Dendritic cell treated with granulocyte-macrophage colony-stimulating factor and Interleukin-4, amounts not matched to agents 40 ng/mL and 50 ng/mL, for 4 days (primary cell): ENCODE results near the gene GPR78.

Experiments used
- H3K27ac Mint-ChIP-seq: one replicate; pipeline ENCODE4 v1.8.0; 2022; ENCODE audit warnings: mild to moderate bottlenecking, mixed read lengths
- H3K27me3 Mint-ChIP-seq: one replicate; pipeline ENCODE4 v1.8.0; 2022; ENCODE audit warnings: mild to moderate bottlenecking, mixed read lengths
- H3K36me3 Mint-ChIP-seq: one replicate; pipeline ENCODE4 v1.8.0; 2022; ENCODE audit warnings: low read depth, mixed read lengths
- H3K4me1 Mint-ChIP-seq: one replicate; pipeline ENCODE4 v1.8.0; 2022; ENCODE audit warnings: low read depth, mixed read lengths
- H3K4me3 Mint-ChIP-seq: one replicate; pipeline ENCODE4 v1.8.0; 2022; ENCODE audit warnings: mild to moderate bottlenecking, moderate library complexity, mixed read lengths
- H3K9me3 Mint-ChIP-seq: one replicate; pipeline ENCODE4 v1.8.0; 2022; ENCODE audit warnings: mixed read lengths
- intact Hi-C: fragments of 100-400 bp; cut with micrococcal nuclease; formaldehyde crosslinking; loops from one replicate; pipeline ENCODE4 v1.15.0; 2022

Gene GPR78

DNA sequence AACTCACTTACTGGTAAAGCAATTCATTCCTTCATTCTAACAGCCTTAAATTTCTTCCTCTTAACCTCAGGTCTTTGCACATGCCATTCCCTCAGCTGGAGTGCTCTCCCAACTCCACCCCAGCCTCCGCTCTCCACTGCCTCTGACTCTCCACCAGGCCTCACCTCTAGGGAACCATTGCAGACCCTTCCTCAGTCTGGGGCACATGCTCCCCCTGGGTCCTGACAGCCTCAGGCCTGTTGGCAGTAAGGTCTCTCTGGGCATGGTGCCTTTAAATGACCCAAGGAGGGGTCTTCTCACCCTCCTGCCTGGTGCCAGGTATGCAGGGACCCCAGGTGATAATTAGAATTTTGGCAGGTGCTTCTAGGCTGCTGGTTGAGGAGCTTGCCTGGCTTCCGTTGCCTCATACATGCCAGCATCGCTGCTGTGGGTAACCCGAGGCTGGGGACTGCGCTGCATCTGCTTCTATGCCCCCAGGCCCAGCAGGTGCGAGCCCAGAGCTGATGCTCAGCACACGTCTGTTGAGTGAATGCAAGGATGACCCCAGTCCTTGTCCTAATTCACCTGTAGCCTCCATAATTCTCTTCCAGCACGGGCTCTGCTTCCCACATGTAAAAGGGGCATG lies 27.5 kb upstream of the GPR78 start:
- Mint-ChIP-seq H3K36me3 (no peaks in the 10 kb centered on the region), H3K4me1 (peaks cover under 1% of the 10 kb centered on the region), H3K27ac (no peak overlapping the region), H3K9me3 (no peaks in the 10 kb centered on the region), H3K4me3 (no peak overlapping the region), H3K27me3 (peaks cover 2% of the 10 kb centered on the region)
- intact Hi-C loops = no loop called here

- intact Hi-C loops = no loop called here
- Mint-ChIP-seq H3K27me3 (peaks cover 2% of the 10 kb centered on the region), H3K9me3 (no peaks in the 10 kb centered on the region), H3K4me1 (no peaks in the 10 kb centered on the region), H3K27ac (no peak overlapping the region), H3K36me3 (no peaks in the 10 kb centered on the region), H3K4me3 (no peak overlapping the region)
Observed at GRCh38 chr4:8553216-8553615, 27.0 kb upstream of the GPR78 start.

GRCh38 chr4:8553991-8554405 lies 26.2 kb upstream of the GPR78 start:
- Mint-ChIP-seq H3K4me3 (no peak overlapping the region), H3K9me3 (no peaks in the 10 kb centered on the region), H3K4me1 (no peaks in the 10 kb centered on the region), H3K27ac (no peak overlapping the region), H3K27me3 (peaks cover 2% of the 10 kb centered on the region), H3K36me3 (no peaks in the 10 kb centered on the region)
- intact Hi-C loops = no loop called here

- Mint-ChIP-seq H3K4me1 (no peaks in the 10 kb centered on the region), H3K36me3 (no peaks in the 10 kb centered on the region), H3K27me3 (peaks cover 2% of the 10 kb centered on the region), H3K9me3 (no peaks in the 10 kb centered on the region), H3K27ac (no peak overlapping the region), H3K4me3 (no peak overlapping the region)
- intact Hi-C loops = no loop called here
Observed at GRCh38 chr4:8554555-8555100, 25.6 kb upstream of the GPR78 start.

DNA sequence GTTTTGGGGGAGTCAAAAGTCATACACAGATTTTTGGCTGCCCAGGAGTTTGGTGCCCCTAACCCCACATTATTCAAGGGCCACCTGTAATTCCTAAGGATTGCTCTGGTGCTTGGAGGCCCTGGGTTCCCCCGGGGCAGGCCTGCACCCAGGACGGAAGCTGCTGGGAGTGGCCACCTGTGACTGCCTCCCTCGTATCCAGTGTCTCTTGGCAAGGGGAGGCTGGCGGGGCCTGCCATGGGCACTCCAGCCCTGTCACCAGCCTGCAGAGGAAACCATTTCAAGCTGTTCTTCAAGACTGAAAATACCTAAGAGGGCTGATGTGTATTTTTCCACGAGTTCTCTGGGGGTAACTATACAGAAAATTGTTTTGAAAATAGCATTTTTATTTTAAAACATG lies 24.5 kb upstream of the GPR78 start:
- Mint-ChIP-seq H3K4me1 (no peaks in the 10 kb centered on the region), H3K9me3 (no peaks in the 10 kb centered on the region), H3K27ac (no peak overlapping the region), H3K4me3 (no peak overlapping the region), H3K27me3 (peaks cover 2% of the 10 kb centered on the region), H3K36me3 (no peaks in the 10 kb centered on the region)
- intact Hi-C loops = no loop called here

DNA sequence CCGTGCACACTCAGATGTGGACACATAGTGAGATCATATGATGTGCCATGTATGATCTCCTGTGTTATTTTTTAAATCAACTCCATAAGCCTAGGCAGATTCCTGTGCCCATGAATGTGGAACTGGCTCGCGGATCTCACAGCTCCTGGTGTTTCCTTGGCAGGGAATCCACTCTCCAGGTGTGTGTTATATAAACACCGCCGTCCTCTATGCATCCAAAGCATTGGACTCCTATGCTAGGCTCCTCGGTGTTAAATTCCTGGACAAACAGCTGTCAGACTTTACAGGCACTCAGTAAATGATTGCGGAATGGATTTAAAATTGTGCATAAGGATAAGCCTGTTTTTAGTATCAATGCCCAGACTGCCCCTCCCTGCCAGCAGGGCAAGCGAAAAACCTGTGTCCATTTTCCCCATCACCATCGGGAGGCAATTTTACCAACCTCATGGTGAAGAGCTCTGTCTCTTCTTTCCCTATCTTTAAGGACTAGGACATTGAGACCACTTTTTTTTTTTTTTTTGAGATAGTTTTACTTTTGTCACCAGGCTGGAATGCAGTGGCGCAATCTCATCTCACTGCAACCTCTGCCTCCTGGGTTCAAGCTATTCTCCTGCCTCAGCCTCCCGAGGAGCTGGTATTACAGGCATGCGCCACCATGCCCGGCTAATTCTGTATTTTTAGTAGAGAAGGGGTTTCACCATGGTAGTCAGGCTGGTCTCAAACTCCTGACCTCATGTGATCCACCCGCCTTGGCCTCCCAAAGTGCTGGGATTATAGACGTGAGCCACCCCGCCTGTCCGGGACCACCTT lies 23.6 kb upstream of the GPR78 start:
- Mint-ChIP-seq H3K27ac (no peak overlapping the region), H3K4me1 (no peaks in the 10 kb centered on the region), H3K9me3 (no peaks in the 10 kb centered on the region), H3K4me3 (no peak overlapping the region), H3K27me3 (peaks cover 2% of the 10 kb centered on the region), H3K36me3 (no peaks in the 10 kb centered on the region)
- intact Hi-C loops = no loop called here

DNA sequence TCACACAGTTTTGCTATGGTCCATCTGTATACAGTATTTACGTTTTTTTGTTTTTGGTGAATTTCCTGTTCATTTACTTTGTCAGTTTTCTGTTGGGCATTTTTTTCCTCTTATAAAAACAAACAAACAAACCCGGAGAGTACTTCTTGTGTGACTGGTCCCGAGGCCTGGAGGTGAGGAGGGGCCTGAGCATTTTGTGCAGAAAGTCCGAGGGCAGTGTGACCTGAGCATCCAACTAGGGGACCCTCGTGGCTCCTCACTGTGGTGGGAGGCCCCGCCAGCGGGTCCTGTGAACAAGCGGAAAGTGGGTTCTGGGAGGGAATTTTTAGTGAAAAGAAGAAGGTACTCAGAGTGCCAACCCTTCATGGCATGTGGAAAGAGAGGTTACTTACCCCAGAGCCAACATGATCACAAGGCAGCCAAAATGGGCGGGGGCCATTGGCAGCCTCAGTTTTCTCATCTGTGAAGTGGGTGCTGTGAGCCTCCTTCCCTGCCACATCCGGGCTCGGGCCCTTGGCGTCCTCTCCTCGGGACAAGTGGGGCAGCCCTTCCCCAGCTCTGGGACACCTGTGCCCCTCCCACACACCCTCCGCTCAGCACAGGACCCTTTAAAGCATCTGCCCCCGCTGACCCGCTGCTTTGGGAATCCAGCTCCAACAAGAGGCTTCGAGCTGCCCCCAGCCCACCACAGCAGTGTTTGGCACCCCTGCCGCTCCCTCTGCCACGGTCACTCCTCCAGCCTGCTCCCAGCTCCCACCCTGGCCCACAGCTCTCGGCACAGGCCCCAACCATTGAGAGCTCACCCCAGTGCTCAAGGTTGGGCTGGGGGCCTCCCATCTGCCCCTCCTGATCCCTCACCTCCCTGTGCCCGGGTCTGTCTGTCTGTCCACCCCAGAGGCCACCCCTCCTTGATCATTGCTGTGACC lies 22.8 kb upstream of the GPR78 start:
- Mint-ChIP-seq H3K27me3 (peaks cover 2% of the 10 kb centered on the region), H3K4me1 (no peaks in the 10 kb centered on the region), H3K36me3 (no peaks in the 10 kb centered on the region), H3K9me3 (no peaks in the 10 kb centered on the region), H3K27ac (no peak overlapping the region), H3K4me3 (no peak overlapping the region)
- intact Hi-C loops = no loop called here

DNA sequence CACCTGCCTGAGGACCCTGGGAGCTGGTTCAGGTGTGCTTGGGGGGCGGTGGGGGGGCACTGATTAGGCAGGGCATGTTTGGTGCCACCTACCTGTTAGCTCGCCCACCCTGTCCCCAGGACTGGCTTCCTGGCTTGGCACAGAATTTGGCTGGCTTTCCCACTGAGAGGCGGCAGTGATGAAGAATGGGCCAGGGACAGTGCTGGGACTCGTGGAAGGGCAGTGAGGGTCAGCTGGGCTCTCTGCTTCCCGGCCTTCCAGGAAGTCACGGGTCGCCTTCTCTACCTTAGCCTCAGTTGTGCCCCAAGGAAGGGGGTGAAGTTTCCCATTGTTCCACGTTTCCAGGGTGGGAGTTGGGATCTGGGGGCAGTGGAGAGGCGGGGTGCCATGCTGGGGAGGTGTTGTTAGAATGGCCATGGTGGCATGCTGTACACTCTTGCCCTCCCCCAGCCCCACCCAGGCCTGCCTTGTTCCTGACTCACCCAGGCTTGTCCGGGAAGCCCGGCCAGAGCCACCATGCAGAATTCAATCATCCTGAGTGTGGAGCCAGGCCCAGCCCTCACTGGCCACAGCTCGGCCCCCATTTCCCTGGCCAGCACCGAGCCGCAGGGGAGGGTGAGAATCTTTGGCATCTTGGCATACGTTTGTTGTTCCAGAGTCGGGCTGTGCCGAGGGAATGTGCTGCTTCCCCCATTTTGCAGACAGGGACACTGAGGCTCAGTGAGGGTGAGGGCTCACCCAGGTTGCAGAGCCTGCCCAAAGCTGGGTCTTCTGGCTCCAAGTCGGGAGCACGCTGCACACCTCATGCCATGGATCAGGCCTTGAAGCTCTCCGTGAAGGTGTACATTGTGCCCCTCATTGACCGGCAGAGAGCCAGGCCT lies 21.9 kb upstream of the GPR78 start:
- H3K4me3 Mint-ChIP-seq = no peak overlapping the region
- peaks cover 2% of the 10 kb centered on the region for H3K27me3 Mint-ChIP-seq
- H3K27ac Mint-ChIP-seq = no peak overlapping the region
- H3K4me1 Mint-ChIP-seq = no peaks in the 10 kb centered on the region
- H3K36me3 Mint-ChIP-seq = no peaks in the 10 kb centered on the region
- intact Hi-C loops = no loop called here
- H3K9me3 Mint-ChIP-seq = no peaks in the 10 kb centered on the region

GRCh38 chr4:8559011-8559410 lies 21.2 kb upstream of the GPR78 start:
- intact Hi-C loops = no loop called here
- no peaks in the 10 kb centered on the region for H3K9me3 Mint-ChIP-seq
- no peaks in the 10 kb centered on the region for H3K4me1 Mint-ChIP-seq
- H3K27me3 Mint-ChIP-seq = peaks cover 2% of the 10 kb centered on the region
- H3K36me3 Mint-ChIP-seq = no peaks in the 10 kb centered on the region
- H3K4me3 Mint-ChIP-seq = no peak overlapping the region
- H3K27ac Mint-ChIP-seq = no peak overlapping the region

- Mint-ChIP-seq H3K9me3 (no peaks in the 10 kb centered on the region), H3K36me3 (no peaks in the 10 kb centered on the region), H3K4me3 (no peak overlapping the region), H3K27ac (no peak overlapping the region), H3K4me1 (no peaks in the 10 kb centered on the region), H3K27me3 (peaks cover 2% of the 10 kb centered on the region)
- intact Hi-C loops = no loop called here
Observed at GRCh38 chr4:8559524-8560264, 20.5 kb upstream of the GPR78 start.

DNA sequence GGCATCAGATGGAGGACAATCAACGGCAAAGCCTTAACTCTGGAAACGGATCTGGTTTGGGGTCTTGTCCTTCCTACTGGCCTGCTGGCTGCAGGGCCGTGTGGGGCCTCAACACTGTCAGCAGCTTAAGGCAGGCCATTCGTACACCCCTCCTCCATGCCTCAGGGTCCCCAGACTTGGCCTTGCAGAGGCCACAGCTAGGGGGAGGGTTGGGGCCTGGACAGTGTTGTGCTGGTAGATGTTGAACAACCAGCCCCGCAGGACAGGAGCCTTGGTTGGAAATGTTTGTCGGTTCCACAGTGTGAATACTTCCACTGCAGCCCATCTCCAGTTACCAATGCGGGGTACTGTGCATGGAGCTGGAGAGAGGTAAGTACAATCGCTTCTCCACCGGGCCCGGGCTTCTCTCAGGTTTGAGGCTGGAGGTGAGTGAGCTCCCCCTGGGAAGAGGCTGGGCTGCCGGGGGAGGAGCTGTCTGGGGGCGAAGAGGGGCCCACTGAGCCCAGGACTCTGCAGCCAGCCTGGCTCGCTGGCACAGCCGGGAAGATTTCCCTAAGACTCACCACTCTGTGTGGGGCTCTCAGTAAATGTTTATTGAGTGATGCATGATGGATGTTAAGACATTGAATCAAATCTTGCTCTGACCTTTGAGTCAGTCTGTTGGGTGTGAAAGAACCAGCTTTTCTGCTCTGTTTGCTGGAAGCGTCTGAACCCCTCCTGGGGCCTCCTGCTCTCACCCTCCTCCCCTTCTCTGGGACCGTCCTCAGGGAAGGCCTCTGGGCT lies 19.7 kb upstream of the GPR78 start:
- peaks cover 2% of the 10 kb centered on the region for H3K27me3 Mint-ChIP-seq
- H3K9me3 Mint-ChIP-seq = no peaks in the 10 kb centered on the region
- no peak overlapping the region for H3K27ac Mint-ChIP-seq
- no peak overlapping the region for H3K4me3 Mint-ChIP-seq
- no peaks in the 10 kb centered on the region for H3K4me1 Mint-ChIP-seq
- intact Hi-C loops = no loop called here
- H3K36me3 Mint-ChIP-seq = no peaks in the 10 kb centered on the region

GRCh38 chr4:8564595-8564994 lies 15.6 kb upstream of the GPR78 start:
- no peaks in the 10 kb centered on the region for H3K36me3 Mint-ChIP-seq

More at GRCh38 chr4:8564595-8564994, 15.6 kb upstream of the GPR78 start:
- intact Hi-C loops = no loop called here
- H3K27ac Mint-ChIP-seq = no peak overlapping the region
- H3K9me3 Mint-ChIP-seq = no peaks in the 10 kb centered on the region
- no peaks in the 10 kb centered on the region for H3K4me1 Mint-ChIP-seq
- no peak overlapping the region for H3K4me3 Mint-ChIP-seq
- H3K27me3 Mint-ChIP-seq = peaks cover 9% of the 10 kb centered on the region
